Activated CD8-positive, alpha-beta memory T cell treated with anti-CD3 and anti-CD28 coated beads for 48 hours (primary cell): ENCODE data around the gene BMP10.

Source experiments
- DNase-seq, 3 experiments: peaks; one replicate each; pipeline ENCODE4 v3.0.0-alpha.2; 2020; ENCODE audit warnings: low read depth in 2 of 3, low spot score in 2 of 3

Gene BMP10

DNA sequence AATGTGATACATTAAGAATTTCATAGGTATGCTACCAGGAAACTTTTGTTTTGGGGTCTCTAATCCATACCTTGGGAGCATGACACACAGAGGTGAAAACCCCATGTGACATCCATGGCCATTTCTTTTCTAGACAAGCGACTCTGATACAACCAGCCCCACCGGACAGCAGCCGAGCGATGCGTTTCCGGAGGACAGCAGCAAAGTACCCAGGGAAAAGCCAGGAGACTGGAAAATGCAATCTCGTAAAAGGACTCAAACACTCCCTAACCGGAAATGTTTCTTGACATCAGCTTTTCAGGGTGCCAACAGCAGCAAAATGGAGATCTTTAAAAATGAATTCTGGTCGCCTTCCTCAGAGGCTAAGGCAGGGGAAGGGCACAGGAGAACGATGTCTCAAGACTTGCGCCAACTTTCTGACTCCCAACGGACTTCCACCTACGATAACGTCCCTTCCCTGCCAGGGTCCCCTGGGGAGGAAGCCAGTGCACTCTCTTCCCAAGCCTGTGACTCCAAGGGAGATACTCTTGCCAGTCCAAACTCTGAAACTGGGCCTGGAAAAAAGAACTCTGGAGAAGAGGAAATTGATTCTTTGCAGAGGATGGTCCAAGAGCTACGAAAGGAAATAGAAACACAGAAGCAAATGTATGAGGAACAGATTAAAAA, 48.9 kb downstream of the BMP10 start:
- DNase-seq = no peak

DNA sequence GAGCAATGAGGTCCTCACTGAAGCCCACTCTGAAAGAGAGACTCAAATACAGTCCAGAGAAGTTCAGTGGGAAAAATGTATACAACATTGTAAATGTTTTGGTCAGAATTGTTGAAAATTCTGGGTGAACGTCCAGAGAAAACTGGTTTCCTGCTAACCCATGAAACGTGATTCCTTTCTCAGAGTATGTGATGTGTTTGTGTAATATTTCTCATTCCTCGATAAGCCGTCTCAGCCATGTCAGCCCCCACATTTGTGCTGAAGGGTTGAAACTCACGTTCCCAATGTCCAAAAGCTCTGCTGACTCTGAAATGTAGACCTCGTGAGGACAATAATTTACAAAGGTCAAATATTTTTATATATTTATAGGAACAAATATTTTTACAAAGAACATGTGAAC, 51.6 kb downstream of the BMP10 start:
- DNase-seq = no peak

DNA sequence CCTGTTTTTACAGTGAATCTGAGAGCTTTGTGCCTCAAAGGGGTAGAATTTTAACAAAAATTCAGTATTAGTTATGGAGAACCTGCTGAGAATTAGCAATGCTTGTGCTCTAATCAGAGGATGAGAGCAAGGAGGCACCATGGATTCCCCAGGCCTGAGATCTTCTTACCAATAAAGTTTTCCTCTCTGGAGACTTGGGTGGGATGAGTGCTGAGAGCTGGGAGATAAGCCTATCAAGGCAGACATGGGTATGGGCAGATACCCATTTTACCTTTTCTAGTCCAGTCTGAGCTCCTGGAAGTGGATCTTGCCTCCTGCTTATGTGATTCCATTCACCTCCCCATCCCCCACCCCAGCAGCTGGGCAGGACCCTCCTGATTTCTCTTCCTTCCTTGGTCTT, 53.9 kb downstream of the BMP10 start:
- DNase-seq = no peak
